Esophagus muscularis mucosa (tissue), 4 donors: ENCODE measurements around the gene THRB. TPM values are rescaled to one million over a fixed set of nuclear protein-coding genes. Genes with fewer than 3 reads are reported as not detected.

Experiments used
- DNase-seq: peaks from one replicate; pipeline ENCODE4 v3.0.0-alpha.2; 2017; ENCODE audit errors: extremely low spot score
- H3K27ac ChIP-seq, 4 donors: fragments of 200-600 bp; sonication (generic); replicated peaks in 1 of 4; 1 replicate in 3 of 4; 2 replicates in 1 of 4; pipeline ENCODE4 v1.5.1; 2016 to 2019; ENCODE audit warnings: mild to moderate bottlenecking in 1 of 4
- H3K27me3 ChIP-seq, 4 donors: fragments of 200-600 bp; sonication (generic); one replicate each; pipeline versions ENCODE4 v1.5.1 to v1.6.0; 2016 to 2019
- H3K36me3 ChIP-seq, 4 donors: fragments of 200-600 bp; sonication (generic); one replicate each; pipeline ENCODE4 v1.5.1; 2016 to 2019
- H3K4me1 ChIP-seq, 4 donors: fragments of 200-600 bp; sonication (generic); one replicate each; pipeline ENCODE4 v1.5.1; 2016 to 2019
- H3K4me3 ChIP-seq, 4 donors: fragments of 200-600 bp; sonication (generic); 1 replicate in 2 of 4; 2 replicates in 2 of 4; pipeline ENCODE4 v1.5.1; 2016 to 2019; ENCODE audit warnings: mild to moderate bottlenecking in 4 of 4, moderate library complexity in 1 of 4
- H3K9me3 ChIP-seq, 4 donors: fragments of 200-600 bp; sonication (generic); 1 replicate in 3 of 4; 2 replicates in 1 of 4; pipeline ENCODE4 v1.5.1; 2016 to 2019
- EP300 ChIP-seq: sonication (generic); formaldehyde crosslinking; IDR thresholded peaks from one replicate; pipeline ENCODE4 v1.6.1; 2017; ENCODE audit warnings: antibody characterized with exemption
- POLR2A ChIP-seq: fragments of 450-650 bp; IDR thresholded peaks from one replicate; pipeline ENCODE4 v1.6.1; 2017; ENCODE audit warnings: antibody characterized with exemption, moderate library complexity, mild to moderate bottlenecking, low read depth
- POLR2AphosphoS5 ChIP-seq, 2 donors: sonication (generic); formaldehyde crosslinking; IDR thresholded peaks; one replicate each; pipeline ENCODE4 v1.6.1; 2017; ENCODE audit warnings: antibody characterized with exemption in 2 of 2
- WGBS: methylation state at CpG from one replicate; pipeline ENCODE4 v1.1.5; 2018; 5-methylcytosine and 5-hydroxymethylcytosine counted together
- intact Hi-C: fragments of 100-400 bp; cut with DNase I; formaldehyde crosslinking; loops from one replicate; pipeline ENCODE4 v1.15.1; 2023
- total RNA-seq, 4 donors: library from RNA; depleted of rRNA; stranded (reverse); fragments of >200 nt; gene quantifications; one replicate each; pipeline versions ENCODE4 v1.1.0 to v1.2.1, GENCODE V29; 2016
- TF ChIP-seq, protein P1 (sequence below), 3 experiments: fragments of 200-600 bp in 2 of 3; fragments of 450-650 bp in 1 of 3; sonication (generic) in 2 of 3; IDR thresholded peaks; one replicate each; pipeline ENCODE4 v1.5.1; 2017 to 2019; ENCODE audit warnings: antibody characterized with exemption in 3 of 3, mild to moderate bottlenecking in 2 of 3, moderate library complexity in 1 of 3

Gene THRB
- total RNA-seq, 4 donors from 2014 or later: 31.5 to 68.6 (median 39.3) TPM

DNA sequence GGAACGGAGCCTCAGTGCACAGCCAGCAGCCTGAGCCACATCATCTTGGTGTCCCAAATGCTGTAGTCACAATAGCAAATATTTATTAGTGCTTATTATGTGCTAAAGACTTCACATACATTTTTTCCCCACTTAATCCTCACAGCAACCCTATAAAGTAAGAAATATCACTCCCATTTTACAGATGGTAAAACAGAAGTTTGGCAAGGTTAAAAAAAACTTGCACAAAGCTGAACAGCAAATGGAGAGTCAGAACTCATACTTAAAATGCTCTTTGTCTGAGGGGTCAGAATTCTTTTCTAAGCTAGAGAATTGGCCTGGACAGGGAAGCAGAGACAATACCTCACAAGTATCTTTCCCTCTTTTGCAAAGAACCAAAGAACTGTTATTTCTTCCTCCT lies 30.9 kb upstream of the THRB start:
- no peaks in the 10 kb centered on the region for H3K9me3 ChIP-seq
- DNase-seq: no peak
- H3K4me1 ChIP-seq: peaks cover 9 to 25% (median 17%) of the 10 kb centered on the region in 4 donors
- no peaks in the 10 kb centered on the region for H3K36me3 ChIP-seq
- TF ChIP-seq EP300: no peak
- TF ChIP-seq, protein P1, sequence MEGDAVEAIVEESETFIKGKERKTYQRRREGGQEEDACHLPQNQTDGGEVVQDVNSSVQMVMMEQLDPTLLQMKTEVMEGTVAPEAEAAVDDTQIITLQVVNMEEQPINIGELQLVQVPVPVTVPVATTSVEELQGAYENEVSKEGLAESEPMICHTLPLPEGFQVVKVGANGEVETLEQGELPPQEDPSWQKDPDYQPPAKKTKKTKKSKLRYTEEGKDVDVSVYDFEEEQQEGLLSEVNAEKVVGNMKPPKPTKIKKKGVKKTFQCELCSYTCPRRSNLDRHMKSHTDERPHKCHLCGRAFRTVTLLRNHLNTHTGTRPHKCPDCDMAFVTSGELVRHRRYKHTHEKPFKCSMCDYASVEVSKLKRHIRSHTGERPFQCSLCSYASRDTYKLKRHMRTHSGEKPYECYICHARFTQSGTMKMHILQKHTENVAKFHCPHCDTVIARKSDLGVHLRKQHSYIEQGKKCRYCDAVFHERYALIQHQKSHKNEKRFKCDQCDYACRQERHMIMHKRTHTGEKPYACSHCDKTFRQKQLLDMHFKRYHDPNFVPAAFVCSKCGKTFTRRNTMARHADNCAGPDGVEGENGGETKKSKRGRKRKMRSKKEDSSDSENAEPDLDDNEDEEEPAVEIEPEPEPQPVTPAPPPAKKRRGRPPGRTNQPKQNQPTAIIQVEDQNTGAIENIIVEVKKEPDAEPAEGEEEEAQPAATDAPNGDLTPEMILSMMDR (IDR thresholded peaks at IDR 0.05): no peak
- WGBS: 100% methylated on average over 1 of the region's 1 CpG
- no peak overlapping the region for H3K4me3 ChIP-seq
- intact Hi-C loops: no loop called here
- no peak overlapping the region for H3K27ac ChIP-seq
- no peaks in the 10 kb centered on the region for H3K27me3 ChIP-seq

DNA sequence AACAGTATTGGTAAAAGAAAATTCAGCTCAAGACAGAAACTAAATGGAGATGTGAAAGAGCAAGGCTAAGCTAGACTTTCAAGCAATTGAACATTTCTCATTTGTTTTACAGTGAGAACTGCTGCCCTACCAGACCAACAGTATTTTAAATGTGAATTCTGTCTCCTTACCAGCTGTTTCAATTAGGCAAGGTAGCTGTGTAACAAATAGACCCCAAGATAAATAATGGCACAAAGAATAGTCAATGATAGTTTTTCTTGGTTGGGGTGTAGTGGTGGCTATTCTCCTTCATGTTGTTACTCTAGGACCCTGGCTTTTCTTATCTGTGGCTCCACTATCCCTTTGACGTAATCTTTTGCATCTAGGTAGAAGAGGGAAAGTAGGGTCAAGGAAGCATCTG lies 30.4 kb upstream of the THRB start:
- H3K9me3 ChIP-seq: no peaks in the 10 kb centered on the region
- H3K27ac ChIP-seq: no peak overlapping the region
- H3K36me3 ChIP-seq: no peaks in the 10 kb centered on the region
- WGBS: 88% methylated on average over 1 of the region's 1 CpG
- H3K4me1 ChIP-seq: peaks cover 9 to 25% (median 18%) of the 10 kb centered on the region in 4 donors
- no peak for DNase-seq
- H3K4me3 ChIP-seq: no peak overlapping the region
- no peaks in the 10 kb centered on the region for H3K27me3 ChIP-seq
- TF ChIP-seq POLR2AphosphoS5 (IDR thresholded peaks at IDR 0.05): no peak
- TF ChIP-seq EP300: no peak
- TF ChIP-seq, protein P1 (IDR thresholded peaks at IDR 0.05): no peak
- TF ChIP-seq POLR2A: no peak
- intact Hi-C loops: no loop called here

DNA sequence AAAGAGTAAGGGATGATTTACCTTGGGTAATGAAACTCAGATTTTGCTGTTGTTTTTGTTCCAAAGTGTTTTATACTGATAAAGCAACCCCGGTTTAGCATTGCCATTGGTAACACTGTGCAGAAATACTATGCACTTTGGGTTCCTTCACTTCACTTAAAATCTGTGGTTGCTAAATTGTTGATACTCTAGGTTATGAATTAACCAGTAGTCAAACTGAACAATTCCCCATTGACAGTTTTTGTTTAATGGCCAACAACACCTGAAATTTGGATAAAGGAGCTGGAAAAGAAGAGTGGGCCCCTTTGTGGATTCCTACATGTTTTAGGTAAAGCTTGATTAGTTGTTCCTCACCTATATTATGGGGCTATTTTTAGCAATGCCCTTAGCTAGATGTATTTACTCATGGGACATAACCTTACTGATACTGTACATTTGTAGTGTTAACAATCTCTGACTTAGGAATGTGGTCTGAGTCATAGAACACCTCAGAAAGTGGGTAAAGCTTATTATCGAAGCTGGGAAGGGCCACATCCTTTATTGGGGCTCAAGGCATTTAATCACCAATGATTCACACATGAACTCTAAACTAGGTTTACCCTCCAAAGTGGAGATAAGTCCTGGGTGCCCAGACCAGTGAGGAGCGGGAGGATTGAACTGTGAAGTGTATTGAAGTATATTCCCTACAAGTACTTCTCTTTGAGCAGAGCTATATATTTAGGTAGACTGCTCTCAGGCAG lies 29.5 kb upstream of the THRB start:
- no peak for TF ChIP-seq EP300
- no peak for TF ChIP-seq POLR2AphosphoS5 (IDR thresholded peaks at IDR 0.05)
- TF ChIP-seq, protein P1 (IDR thresholded peaks at IDR 0.05): no peak
- no peak for TF ChIP-seq POLR2A
- Histone ChIP-seq H3K4me3 (no peak overlapping the region), H3K4me1 (peaks cover 9 to 30% (median 20%) of the 10 kb centered on the region in 4 donors), H3K9me3 (no peaks in the 10 kb centered on the region), H3K27ac (no peak overlapping the region), H3K27me3 (no peaks in the 10 kb centered on the region), H3K36me3 (no peaks in the 10 kb centered on the region)
- WGBS: 91% methylated on average over 3 of the region's 3 CpGs
- intact Hi-C loops: no loop called here
- DNase-seq: no peak

DNA sequence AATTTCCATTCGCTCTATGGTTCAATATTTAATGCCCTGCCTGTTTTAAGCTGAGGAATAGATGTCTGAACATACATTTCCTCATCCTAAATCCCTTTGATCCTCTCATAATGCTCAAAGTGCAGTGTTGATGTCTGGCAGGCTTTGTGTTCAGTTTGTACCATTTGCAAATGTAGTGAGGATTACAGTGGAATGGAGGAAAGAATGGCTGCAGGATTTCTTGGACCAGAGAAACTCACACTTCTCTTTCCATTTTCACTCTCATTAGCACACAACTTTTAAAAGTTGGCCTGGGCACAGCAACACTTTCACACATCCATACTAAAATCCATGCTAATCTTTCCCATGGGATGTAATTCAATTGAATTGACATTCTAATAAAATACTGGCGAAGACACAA lies 28.6 kb upstream of the THRB start:
- Histone ChIP-seq H3K9me3 (no peaks in the 10 kb centered on the region), H3K4me3 (no peak overlapping the region), H3K4me1 (peaks cover 9 to 32% (median 21%) of the 10 kb centered on the region in 4 donors), H3K27ac (no peak overlapping the region), H3K36me3 (no peaks in the 10 kb centered on the region), H3K27me3 (no peaks in the 10 kb centered on the region)
- 90% methylated on average over 2 of the region's 2 CpGs for WGBS
- intact Hi-C loops: no loop called here
- no peak for TF ChIP-seq POLR2AphosphoS5 (IDR thresholded peaks at IDR 0.05)
- no peak for TF ChIP-seq EP300
- TF ChIP-seq POLR2A: no peak
- TF ChIP-seq, protein P1 (IDR thresholded peaks at IDR 0.05): no peak
- no peak for DNase-seq

DNA sequence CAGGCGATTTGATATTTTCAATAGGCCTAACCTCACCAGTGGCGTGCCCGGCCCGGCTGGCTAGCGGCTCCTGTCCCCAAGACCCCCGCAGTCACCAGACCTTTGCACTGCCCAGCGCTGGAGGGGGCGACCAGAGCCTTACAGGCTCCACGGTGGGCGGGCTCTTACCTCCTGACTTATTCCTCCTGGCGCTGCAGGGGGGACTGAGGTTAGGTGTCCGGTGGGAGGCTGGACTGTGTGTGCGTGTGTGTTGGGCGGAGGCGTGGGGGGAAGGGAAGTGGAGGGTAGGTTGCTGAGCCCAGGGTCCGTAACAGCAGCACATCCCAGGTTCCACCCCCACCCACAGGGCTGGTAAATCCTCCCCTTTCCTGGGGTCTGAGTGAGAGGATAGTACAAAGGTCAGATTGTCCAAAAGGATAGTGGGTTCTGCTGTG lies 27.5 kb upstream of the THRB start:
- DNase-seq: no peak
- Histone ChIP-seq H3K9me3 (no peaks in the 10 kb centered on the region), H3K4me1 (peaks cover 9 to 32% (median 21%) of the 10 kb centered on the region in 4 donors), H3K27ac (peak overlapping the region; percentile 84 to 90 (median 88)), H3K27me3 (no peaks in the 10 kb centered on the region), H3K4me3 (peak overlapping the region; percentile 73 to 90 (median 80)), H3K36me3 (no peaks in the 10 kb centered on the region)
- 59% methylated on average over 8 of the region's 16 CpGs for WGBS
- TF ChIP-seq, protein P1 (IDR thresholded peaks at IDR 0.05): no peak
- TF ChIP-seq EP300: no peak
- TF ChIP-seq POLR2A: no peak
- no peak for TF ChIP-seq POLR2AphosphoS5 (IDR thresholded peaks at IDR 0.05)
- intact Hi-C loops: no loop called here
